MM.1S (cell line): ENCODE measurements around the gene NRAS.

Experiments
- CTCF ChIP-seq: fragments of 300-600 bp; sonication (generic); IDR thresholded peaks from 2 replicates; pipeline ENCODE4 v1.5.1; 2016; ENCODE audit warnings: antibody characterized with exemption, low read length, mixed read lengths
- EZH2 ChIP-seq: fragments of 300-600 bp; sonication (generic); optimal IDR thresholded peaks from 2 replicates; pipeline ENCODE3; 2017; ENCODE audit warnings: low read depth, mild to moderate bottlenecking, antibody characterized with exemption, low read length, mixed read lengths

GRCh38 chr1:114670083-114671010, 46.2 kb downstream of the NRAS start:
- TF ChIP-seq EZH2 (no peak), CTCF (no peak)
